Tibial nerve (tissue), 4 donors: ENCODE results near the gene CACNA1B. TPM values are rescaled to one million over a fixed set of nuclear protein-coding genes. Genes with fewer than 3 reads are reported as not detected.

Experiments
- DNase-seq, 2 donors: peaks; one replicate each; pipeline ENCODE4 v3.0.0-alpha.2; 2019; ENCODE audit warnings: low spot score in 2 of 2
- H3K27ac ChIP-seq, 4 donors: fragments of 200-600 bp; sonication (generic) in 3 of 4; one replicate each; pipeline ENCODE4 v1.5.1; 2017 to 2019; ENCODE audit warnings: mild to moderate bottlenecking in 1 of 4
- H3K27me3 ChIP-seq, 2 donors: fragments of 200-600 bp; sonication (generic) in 1 of 2; one replicate each; pipeline versions ENCODE4 v1.5.1 to v1.6.0; 2017 to 2019
- H3K36me3 ChIP-seq, 3 donors: fragments of 200-600 bp; sonication (generic); one replicate each; pipeline ENCODE4 v1.5.1; 2018 to 2019
- H3K4me1 ChIP-seq, 4 donors: fragments of 200-600 bp; sonication (generic) in 3 of 4; one replicate each; pipeline ENCODE4 v1.5.1; 2017 to 2019
- H3K4me3 ChIP-seq, 4 donors: fragments of 200-600 bp; sonication (generic) in 3 of 4; one replicate each; pipeline ENCODE4 v1.5.1; 2017 to 2019; ENCODE audit warnings: mild to moderate bottlenecking in 1 of 4, moderate library complexity in 1 of 4
- H3K9me3 ChIP-seq, 4 donors: fragments of 200-600 bp; sonication (generic) in 3 of 4; one replicate each; pipeline ENCODE4 v1.5.1; 2017 to 2019
- CTCF ChIP-seq, 5 experiments: fragments of 200-600 bp in 3 of 5; fragments of 450-650 bp in 2 of 5; sonication (generic) in 3 of 5; IDR thresholded peaks; one replicate each; pipeline ENCODE4 v1.5.1; 2016 to 2019; ENCODE audit warnings: antibody characterized with exemption in 5 of 5, mild to moderate bottlenecking in 3 of 5, moderate library complexity in 2 of 5
- EP300 ChIP-seq, 2 donors: sonication (generic); formaldehyde crosslinking; IDR thresholded peaks; one replicate each; pipeline ENCODE4 v1.6.1; 2017; ENCODE audit warnings: antibody characterized with exemption in 2 of 2, mild to moderate bottlenecking in 1 of 2
- POLR2A ChIP-seq, 2 donors: fragments of 450-650 bp; IDR thresholded peaks; one replicate each; pipeline ENCODE4 v1.6.1; 2017; ENCODE audit warnings: antibody characterized with exemption in 2 of 2, mild to moderate bottlenecking in 2 of 2, moderate library complexity in 2 of 2
- WGBS, 2 donors: methylation state at CpG; one replicate each; pipeline ENCODE4 v1.1.5; 2018; 5-methylcytosine and 5-hydroxymethylcytosine counted together
- total RNA-seq, 4 donors: library from RNA; depleted of rRNA; stranded (reverse); fragments of >200 nt; gene quantifications; one replicate each; pipeline ENCODE4 v1.1.0, GENCODE V29; 2016

The CACNA1B gene
- total RNA-seq, 4 donors from 2014 or later: under 0.01 TPM; not detected in 2

GRCh38 chr9:138031186-138031585 lies 153.6 kb downstream of the CACNA1B start:
- H3K36me3 ChIP-seq: no peaks in the 10 kb centered on the region
- H3K4me3 ChIP-seq: no peak overlapping the region
- WGBS, 2 donors: 71 to 74% methylated on average over 3 of the region's 3 CpGs
- no peaks in the 10 kb centered on the region for H3K27me3 ChIP-seq
- H3K4me1 ChIP-seq: no peaks in the 10 kb centered on the region
- no peak for TF ChIP-seq POLR2A (IDR thresholded peaks at IDR 0.05)
- TF ChIP-seq EP300 (IDR thresholded peaks at IDR 0.05): no peak
- no peak for TF ChIP-seq CTCF (IDR thresholded peaks at IDR 0.05)
- H3K9me3 ChIP-seq: no peaks in the 10 kb centered on the region
- H3K27ac ChIP-seq: no peak overlapping the region
- DNase-seq: no peak

GRCh38 chr9:138033950-138034349 lies 156.4 kb downstream of the CACNA1B start:
- no peak for DNase-seq
- no peaks in the 10 kb centered on the region for H3K9me3 ChIP-seq
- TF ChIP-seq POLR2A (IDR thresholded peaks at IDR 0.05) (no peak), EP300 (IDR thresholded peaks at IDR 0.05) (no peak), CTCF (IDR thresholded peaks at IDR 0.05) (no peak)

GRCh38 chr9:138037140-138037539 lies 159.6 kb downstream of the CACNA1B start:
- H3K4me3 ChIP-seq: no peak overlapping the region
- H3K9me3 ChIP-seq: no peaks in the 10 kb centered on the region
- no peak for DNase-seq
- TF ChIP-seq EP300 (IDR thresholded peaks at IDR 0.05) (no peak), POLR2A (IDR thresholded peaks at IDR 0.05) (no peak), CTCF (IDR thresholded peaks at IDR 0.05) (no peak)
- no peaks in the 10 kb centered on the region for H3K4me1 ChIP-seq
- no peaks in the 10 kb centered on the region for H3K27me3 ChIP-seq
- WGBS, 2 donors: 78 to 86% methylated on average over 6 of the region's 6 CpGs
- H3K36me3 ChIP-seq: no peaks in the 10 kb centered on the region
- no peak overlapping the region for H3K27ac ChIP-seq

More at GRCh38 chr9:138033950-138034349, 156.4 kb downstream of the CACNA1B start:
- Histone ChIP-seq H3K4me3 (no peak overlapping the region), H3K27ac (no peak overlapping the region), H3K27me3 (no peaks in the 10 kb centered on the region), H3K36me3 (no peaks in the 10 kb centered on the region), H3K4me1 (no peaks in the 10 kb centered on the region)
- 84 to 94% methylated on average over 4 of the region's 4 CpGs for WGBS, 2 donors

GRCh38 chr9:138038244-138038671 lies 160.7 kb downstream of the CACNA1B start:
- Histone ChIP-seq H3K4me3 (no peak overlapping the region), H3K4me1 (no peaks in the 10 kb centered on the region), H3K27me3 (no peaks in the 10 kb centered on the region), H3K27ac (no peak overlapping the region), H3K9me3 (no peaks in the 10 kb centered on the region), H3K36me3 (no peaks in the 10 kb centered on the region)
- WGBS, 2 donors: 29 to 41% methylated on average over 7 of the region's 7 CpGs
- DNase-seq: no peak
- no peak for TF ChIP-seq CTCF (IDR thresholded peaks at IDR 0.05)
- TF ChIP-seq EP300 (IDR thresholded peaks at IDR 0.05): no peak
- no peak for TF ChIP-seq POLR2A (IDR thresholded peaks at IDR 0.05)

- no peaks in the 10 kb centered on the region for H3K9me3 ChIP-seq
- no peaks in the 10 kb centered on the region for H3K36me3 ChIP-seq
- WGBS, 2 donors: 87 to 88% methylated on average over 17 of the region's 17 CpGs
- H3K27ac ChIP-seq: no peak overlapping the region
- H3K4me3 ChIP-seq: no peak overlapping the region
- TF ChIP-seq EP300 (IDR thresholded peaks at IDR 0.05) (no peak), CTCF (IDR thresholded peaks at IDR 0.05) (no peak), POLR2A (IDR thresholded peaks at IDR 0.05) (no peak)
- H3K27me3 ChIP-seq: no peaks in the 10 kb centered on the region
- no peak for DNase-seq
- H3K4me1 ChIP-seq: no peaks in the 10 kb centered on the region
Measured at GRCh38 chr9:138040446-138041430, 163.2 kb downstream of the CACNA1B start.
